Measurements from ENCODE around the gene GTF3C1.
A peak's percentile ranks its signal among the peaks of the same experiment; 100 is the strongest.

GTF3C1 gene

GRCh38 chr16:27462200-27462845 lies 87.4 kb downstream of the GTF3C1 start:
- Histone ChIP-seq H3K36me3 (ENCODE audit: control insufficient read depth, insufficient read depth, low read length) (no peaks in the 10 kb centered on the region), H3K79me2 (no peaks in the 10 kb centered on the region), H3K9me3 (ENCODE audit: control insufficient read depth, low read length) (no peaks in the 10 kb centered on the region), H3K4me3 (ENCODE audit: low read depth, low read length) (no peak overlapping the region), H3K4me2 (ENCODE audit: low read length) (no peak overlapping the region), H3K4me1 (no peaks in the 10 kb centered on the region), H2AFZ (no peak overlapping the region), H3K9ac (no peak overlapping the region), H3K27me3 (ENCODE audit: control insufficient read depth, insufficient read depth, low read length) (no peaks in the 10 kb centered on the region), H3K27ac (no peak overlapping the region)
- no peak for TF ChIP-seq CTCF (IDR thresholded peaks at IDR 0.05)

GRCh38 chr16:27461483-27462171 lies 88.1 kb downstream of the GTF3C1 start:
- Histone ChIP-seq H3K4me3 (ENCODE audit: low read depth, low read length) (no peak overlapping the region), H3K27ac (no peak overlapping the region), H3K4me2 (ENCODE audit: low read length) (no peak overlapping the region), H3K4me1 (no peaks in the 10 kb centered on the region), H2AFZ (no peak overlapping the region), H3K9me3 (ENCODE audit: control insufficient read depth, low read length) (no peaks in the 10 kb centered on the region), H3K36me3 (ENCODE audit: control insufficient read depth, insufficient read depth, low read length) (no peaks in the 10 kb centered on the region), H3K9ac (no peak overlapping the region), H3K27me3 (ENCODE audit: control insufficient read depth, insufficient read depth, low read length) (no peaks in the 10 kb centered on the region), H3K79me2 (no peaks in the 10 kb centered on the region)
- TF ChIP-seq CTCF (IDR thresholded peaks at IDR 0.05), result no peak

GRCh38 chr16:27460663-27461482 lies 88.8 kb downstream of the GTF3C1 start:
- no peak overlapping the region for H2AFZ ChIP-seq
- no peaks in the 10 kb centered on the region for H3K79me2 ChIP-seq
- no peak overlapping the region for H3K4me2 ChIP-seq (ENCODE audit: low read length)
- no peak for TF ChIP-seq CTCF (IDR thresholded peaks at IDR 0.05)
- H3K4me1 ChIP-seq, result no peaks in the 10 kb centered on the region
- no peaks in the 10 kb centered on the region for H3K9me3 ChIP-seq (ENCODE audit: control insufficient read depth, low read length)
- H3K36me3 ChIP-seq (ENCODE audit: control insufficient read depth, insufficient read depth, low read length), result no peaks in the 10 kb centered on the region
- H3K4me3 ChIP-seq (ENCODE audit: low read depth, low read length), result no peak overlapping the region
- no peak overlapping the region for H3K27ac ChIP-seq
- no peaks in the 10 kb centered on the region for H3K27me3 ChIP-seq (ENCODE audit: control insufficient read depth, insufficient read depth, low read length)
- H3K9ac ChIP-seq, result no peak overlapping the region

GRCh38 chr16:27460213-27460612 lies 89.5 kb downstream of the GTF3C1 start:
- no peaks in the 10 kb centered on the region for H3K27me3 ChIP-seq (ENCODE audit: control insufficient read depth, insufficient read depth, low read length)
- H3K27ac ChIP-seq, result peak overlapping the region; percentile 6
- no peak overlapping the region for H2AFZ ChIP-seq
- H3K79me2 ChIP-seq, result no peaks in the 10 kb centered on the region
- no peak overlapping the region for H3K4me3 ChIP-seq (ENCODE audit: low read depth, low read length)
- no peaks in the 10 kb centered on the region for H3K4me1 ChIP-seq
- no peaks in the 10 kb centered on the region for H3K9me3 ChIP-seq (ENCODE audit: control insufficient read depth, low read length)
- no peaks in the 10 kb centered on the region for H3K36me3 ChIP-seq (ENCODE audit: control insufficient read depth, insufficient read depth, low read length)
- no peak overlapping the region for H3K9ac ChIP-seq
- no peak overlapping the region for H3K4me2 ChIP-seq (ENCODE audit: low read length)
- TF ChIP-seq CTCF (IDR thresholded peaks at IDR 0.05), result no peak
